SK-N-SH (cell line): ENCODE data around the gene PRKCB. TPM values are rescaled to one million over a fixed set of nuclear protein-coding genes. Genes with fewer than 3 reads are reported as not detected.

Experiments used
- CTCF ChIA-PET: fragments of 300-600, 350-600 bp; formaldehyde crosslinking; extraction: SDS; loops from one replicate; lab custom pipeline; 2021; lab: Yijun Ruan, JAX
- POLR2A ChIA-PET: fragments of 350-600 bp; sonication (Branson Sonifier 250); formaldehyde crosslinking; extraction: SDS; loops from one replicate; lab custom pipeline; 2020; ENCODE audit warnings: antibody characterized with exemption, inconsistent platforms; lab: Yijun Ruan, JAX
- DNase-seq: peaks from one replicate; pipeline ENCODE4 v3.0.0; 2012
- H2AFZ ChIP-seq: fragments of 200-600 bp; sonication (generic); 2 replicates; pipeline ENCODE4 v1.8.1; 2016; ENCODE audit warnings: antibody characterized with exemption, mild to moderate bottlenecking, low read depth
- H3F3A ChIP-seq: fragments of 200-600 bp; sonication (generic); replicated peaks from 2 replicates; pipeline ENCODE3; 2016; ENCODE audit warnings: antibody characterized with exemption, mild to moderate bottlenecking; ENCODE audit not compliant: insufficient read depth
- H3K27ac ChIP-seq, 2 experiments: fragments of 200-500 bp in 1 of 2; fragments of 200-600 bp in 1 of 2; sonication (Bioruptor generic) in 1 of 2; sonication (generic), shearing (Covaris generic) in 1 of 2; 2 replicates each; pipeline versions ENCODE4 v1.5.1 to v1.6.1; 2014 to 2016; ENCODE audit warnings: low read depth in 2 of 2, inconsistent platforms in 1 of 2, low read length in 1 of 2, mild to moderate bottlenecking in 1 of 2, mixed read lengths in 1 of 2
- H3K27me3 ChIP-seq: fragments of 200-600 bp; sonication (generic), shearing (Covaris generic); 2 replicates; pipeline ENCODE4 v1.6.1; 2016; ENCODE audit warnings: mixed run types; ENCODE audit not compliant: insufficient read depth
- H3K36me3 ChIP-seq, 2 experiments: fragments of 200-500 bp in 1 of 2; fragments of 200-600 bp in 1 of 2; sonication (Bioruptor generic) in 1 of 2; sonication (generic) in 1 of 2; replicated peaks in 1 of 2; 2 replicates each; pipeline versions ENCODE3 to v1.5.1; 2014 to 2016; ENCODE audit warnings: low read length in 1 of 2, mild to moderate bottlenecking in 1 of 2; ENCODE audit not compliant: insufficient read depth in 2 of 2, control insufficient read depth in 1 of 2
- H3K4me1 ChIP-seq, 2 experiments: fragments of 200-500 bp in 1 of 2; fragments of 200-600 bp in 1 of 2; sonication (Bioruptor generic) in 1 of 2; sonication (generic), shearing (Covaris generic) in 1 of 2; 2 replicates each; pipeline versions ENCODE4 v1.5.1 to v1.6.1; 2014 to 2016; ENCODE audit warnings: low read depth in 1 of 2, low read length in 1 of 2, mixed run types in 1 of 2; ENCODE audit not compliant: insufficient read depth in 2 of 2, control insufficient read depth in 1 of 2
- H3K4me2 ChIP-seq: fragments of 200-600 bp; sonication (generic), shearing (Covaris generic); 2 replicates; pipeline ENCODE4 v1.6.1; 2017; ENCODE audit warnings: mixed run types
- H3K4me3 ChIP-seq, 2 experiments: fragments of 200-500 bp in 1 of 2; fragments of 200-600 bp in 1 of 2; sonication (Bioruptor generic) in 1 of 2; sonication (generic), shearing (Covaris generic) in 1 of 2; 2 replicates each; pipeline versions ENCODE4 v1.5.1 to v1.8.1; 2014 to 2016; ENCODE audit warnings: low read depth in 2 of 2, inconsistent platforms in 1 of 2, low read length in 1 of 2, mild to moderate bottlenecking in 1 of 2, mixed read lengths in 1 of 2, moderate library complexity in 1 of 2
- H3K79me2 ChIP-seq: fragments of 200-600 bp; sonication (generic); 2 replicates; pipeline ENCODE4 v1.8.1; 2017; ENCODE audit warnings: mild to moderate bottlenecking; ENCODE audit not compliant: insufficient read depth
- H3K9ac ChIP-seq: fragments of 200-600 bp; sonication (generic); 2 replicates; pipeline ENCODE4 v1.6.1; 2017; ENCODE audit warnings: mixed run types
- H3K9me2 ChIP-seq: fragments of 200-600 bp; sonication (generic); 2 replicates; pipeline ENCODE4 v1.6.1; 2017; ENCODE audit warnings: mixed run types
- H3K9me3 ChIP-seq: fragments of 200-600 bp; sonication (generic); 2 replicates; pipeline ENCODE4 v1.6.1; 2017; ENCODE audit warnings: mixed run types, mild to moderate bottlenecking, moderate library complexity
- H4K20me1 ChIP-seq: fragments of 200-600 bp; sonication (generic); 2 replicates; pipeline ENCODE4 v1.6.1; 2017; ENCODE audit warnings: mild to moderate bottlenecking, mixed run types; ENCODE audit not compliant: insufficient read depth
- CHD2 ChIP-seq: fragments of 150-350 bp; IDR thresholded peaks from 2 replicates; pipeline ENCODE4 v1.6.1; 2018; ENCODE audit warnings: low read length; ENCODE audit not compliant: partially characterized antibody
- CTCF ChIP-seq: fragments of 200-600 bp; sonication (generic); IDR thresholded peaks from 2 replicates; pipeline ENCODE4 v1.6.1; 2017; ENCODE audit warnings: antibody characterized with exemption, mild to moderate bottlenecking, moderate library complexity
- EP300 ChIP-seq, 2 experiments: IDR thresholded peaks; 2 replicates each; pipeline versions ENCODE4 v1.4.0 to v1.6.1; 2012; ENCODE audit warnings: borderline replicate concordance in 1 of 2, low read depth in 1 of 2, low read length in 1 of 2
- EZH2phosphoT487 ChIP-seq: fragments of 200-600 bp; sonication (generic); IDR thresholded peaks from 2 replicates; pipeline ENCODE4 v1.6.1; 2017; ENCODE audit warnings: low read depth, mixed run types, mild to moderate bottlenecking, antibody characterized with exemption, moderate library complexity, borderline replicate concordance
- FOXM1 ChIP-seq: IDR thresholded peaks from 2 replicates; pipeline ENCODE4 v1.4.0; 2012; ENCODE audit warnings: low read depth, mild to moderate bottlenecking
- GATA2 ChIP-seq: sonication (generic); formaldehyde crosslinking; IDR thresholded peaks from 2 replicates; pipeline ENCODE4 v1.5.0; 2020; ENCODE audit warnings: mild to moderate bottlenecking, missing genetic modification reagents
- MEF2A ChIP-seq: IDR thresholded peaks from 2 replicates; pipeline ENCODE4 v1.4.0; 2012; ENCODE audit warnings: low read depth, borderline replicate concordance
- PBX3 ChIP-seq: IDR thresholded peaks from 2 replicates; pipeline ENCODE4; 2012
- RAD21 ChIP-seq: IDR thresholded peaks from 2 replicates; pipeline ENCODE4 v1.6.1; 2012; ENCODE audit warnings: mild to moderate bottlenecking, low read length
- RCOR1 ChIP-seq: fragments of 150-350 bp; IDR thresholded peaks from 2 replicates; pipeline ENCODE4 v1.6.1; 2017; ENCODE audit warnings: antibody characterized with exemption, low read length
- REST ChIP-seq: IDR thresholded peaks from 2 replicates; pipeline ENCODE4 v1.6.1; 2012; ENCODE audit warnings: mild to moderate bottlenecking, low read depth, low read length, moderate library complexity
- RFX5 ChIP-seq: IDR thresholded peaks from 2 replicates; pipeline ENCODE4 v1.6.1; 2012; ENCODE audit warnings: mild to moderate bottlenecking, improper control_type of control experiment, low read length
- RXRA ChIP-seq: IDR thresholded peaks from 2 replicates; pipeline ENCODE4 v1.4.0; 2012; ENCODE audit warnings: low read depth, mild to moderate bottlenecking, borderline replicate concordance
- SMC3 ChIP-seq: IDR thresholded peaks from 2 replicates; pipeline ENCODE4 v1.6.1; 2012; ENCODE audit warnings: low read depth, low read length, improper control_type of control experiment
- WGBS: methylation state at CpG from one replicate; pipeline ENCODE4 v1.1.6; 2017; ENCODE audit warnings: low lambda C conversion rate; 5-methylcytosine and 5-hydroxymethylcytosine counted together
- polyA plus RNA-seq, 3 experiments: library from polyadenylated mRNA; depleted of rRNA; stranded (reverse); fragments of >200 nt; gene quantifications; 2 replicates each; pipeline ENCODE4 v1.2.3, GENCODE V29; 2012

Gene PRKCB
- polyA plus RNA-seq, 1 of the 3 experiments (the other 2 are of a cell fraction) = 0.12 TPM

GRCh38 chr16:24191876-24192402, 356.2 kb downstream of the PRKCB start:
- peaks cover 0 to 8% of the 10 kb centered on the region in 2 experiments; a peak in 1 of 4 replicates for H3K4me1 ChIP-seq
- no peaks in the 10 kb centered on the region for H3F3A ChIP-seq
- H4K20me1 ChIP-seq = no peaks in the 10 kb centered on the region
- DNase-seq = no peak
- WGBS = 18% methylated on average over 7 of the region's 7 CpGs
- TF ChIP-seq RCOR1 = no peak
- no peak for TF ChIP-seq RAD21
- TF ChIP-seq RXRA = no peak
- TF ChIP-seq FOXM1 = no peak
- no peak for TF ChIP-seq GATA2 (CRISPR knock-in tag)
- no peak for TF ChIP-seq MEF2A
- TF ChIP-seq REST = no peak
- TF ChIP-seq RFX5 = no peak
- TF ChIP-seq CHD2 = no peak
- TF ChIP-seq CTCF = no peak
- no peak for TF ChIP-seq PBX3
- TF ChIP-seq EP300 (IDR thresholded peaks at IDR 0.05; ENCODE audit: borderline replicate concordance in 1 of 2, low read depth in 1 of 2, low read length in 1 of 2) = no peak
- TF ChIP-seq SMC3 = no peak
- TF ChIP-seq EZH2phosphoT487 = no peak
- TF ChIP-seq, all 33 proteins: peak for 0
- Histone ChIP-seq H3K27me3 (no peaks in the 10 kb centered on the region), H2AFZ (no peak overlapping the region), H3K4me2 (no peak overlapping the region), H3K9me2 (no peaks in the 10 kb centered on the region), H3K9me3 (no peaks in the 10 kb centered on the region), H3K4me3 (no peak overlapping the region), H3K27ac (no peak overlapping the region), H3K79me2 (no peaks in the 10 kb centered on the region), H3K9ac (no peak overlapping the region), H3K36me3 (no peaks in the 10 kb centered on the region)
- CTCF ChIA-PET = interaction anchor here (0.6 to 1.4 kb wide), 2 partner anchors 61 to 118 kb away, joined by 3 to 5 read pairs; no protein-coding TSS in a partner anchor
- POLR2A ChIA-PET = interaction anchor here (0.5 kb wide), 1 partner anchor 1074 kb away, joined by 3 read pairs; no protein-coding TSS in a partner anchor
